HG03342 (cell line): ENCODE measurements around the gene DOCK8.
"Not testable (repeated sequence)": the region's sequence is repeated elsewhere in the genome, so short reads cannot be mapped to it uniquely, and the experiment has no call there.

ENCODE experiments used
- ATAC-seq: cut with Tn5 transposase; IDR thresholded peaks from one replicate; pipeline ENCODE4 v1.9.1; 2021; ENCODE audit warnings: mild to moderate bottlenecking, moderate library complexity; ENCODE audit not compliant: unreplicated experiment

Gene DOCK8

DNA sequence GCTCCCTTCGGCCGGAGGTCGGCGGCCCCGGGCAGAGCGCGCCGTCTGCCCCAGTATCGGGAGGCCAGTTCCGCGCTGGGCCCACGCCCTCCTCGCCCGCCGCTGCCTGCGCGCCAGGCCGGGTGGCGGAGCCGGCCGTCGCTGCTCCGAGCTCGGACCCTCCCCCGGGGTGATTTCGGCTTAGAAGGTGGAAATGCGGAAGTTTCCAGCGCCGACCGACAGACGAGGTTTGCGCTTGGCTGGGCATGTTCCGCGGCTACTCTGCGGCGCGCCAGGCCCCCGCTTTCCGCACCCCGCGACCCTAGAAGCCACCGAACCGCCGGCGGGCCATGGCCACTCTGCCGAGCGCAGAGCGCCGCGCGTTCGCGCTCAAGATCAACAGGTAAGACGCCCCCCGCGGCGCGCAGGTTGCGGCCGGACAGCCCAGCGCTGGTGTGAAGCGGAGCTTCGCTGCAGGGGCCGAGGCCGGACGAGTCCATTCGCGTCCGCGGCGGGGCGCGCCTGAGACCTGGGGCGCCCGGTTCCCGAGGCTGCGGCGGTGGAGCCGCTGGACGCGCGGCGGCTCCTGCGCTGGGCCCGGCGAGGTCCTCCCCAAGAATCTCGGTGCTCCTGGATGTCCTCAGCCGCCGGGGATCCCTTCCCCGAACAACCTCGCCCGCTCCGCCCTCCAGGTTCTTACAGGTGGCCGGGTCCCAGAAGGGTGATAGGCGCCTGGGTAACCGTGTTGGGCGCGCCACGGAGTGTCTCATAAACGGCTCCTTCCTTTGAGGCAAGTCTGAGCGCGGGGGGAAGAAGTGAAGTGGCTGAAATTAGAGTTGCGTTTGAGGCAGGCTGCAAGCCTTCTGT lies at the start of gene DOCK8:
Gene DOCK8 (plus strand): TSS at position 218 of the 846 bp plus-strand sequence. CDS start 112 bp downstream, at position 330.
- peak; percentile 75 for ATAC-seq

DNA sequence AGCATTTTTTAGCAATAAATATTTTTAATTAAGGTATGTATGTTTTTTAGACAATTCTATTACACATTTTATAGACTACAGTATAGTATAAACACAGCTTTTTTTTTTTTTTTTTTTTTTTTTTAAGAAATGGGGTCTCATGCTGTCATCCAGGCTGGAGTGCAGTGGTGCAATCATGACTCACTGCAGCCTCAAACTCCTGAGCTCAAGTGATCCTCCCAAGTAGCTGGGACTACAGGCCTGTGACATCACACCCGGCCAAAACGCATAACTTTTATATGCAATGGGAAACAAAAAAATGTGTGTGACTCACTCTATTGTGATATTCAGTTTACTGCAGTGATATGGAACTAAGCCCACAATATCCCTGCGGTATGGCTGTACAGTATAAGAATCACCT lies 44.9 kb upstream of the DOCK8 start:
- ATAC-seq, result not testable (repeated sequence)

GRCh38 chr9:178140-178825 lies 36.4 kb upstream of the DOCK8 start:
- ATAC-seq, result not testable (repeated sequence)

GRCh38 chr9:178970-179383 lies 35.7 kb upstream of the DOCK8 start, which contains the start of gene ZNG1A:
TSS of gene ZNG1A (minus strand) at chr9:179056. CDS start at chr9:178969, 87 bp downstream.
- not testable (repeated sequence) for ATAC-seq

GRCh38 chr9:199601-200000 lies 15.1 kb upstream of the DOCK8 start:
- ATAC-seq, result not testable (repeated sequence)

GRCh38 chr9:206481-206880 lies 8.2 kb upstream of the DOCK8 start:
- no peak for ATAC-seq

DNA sequence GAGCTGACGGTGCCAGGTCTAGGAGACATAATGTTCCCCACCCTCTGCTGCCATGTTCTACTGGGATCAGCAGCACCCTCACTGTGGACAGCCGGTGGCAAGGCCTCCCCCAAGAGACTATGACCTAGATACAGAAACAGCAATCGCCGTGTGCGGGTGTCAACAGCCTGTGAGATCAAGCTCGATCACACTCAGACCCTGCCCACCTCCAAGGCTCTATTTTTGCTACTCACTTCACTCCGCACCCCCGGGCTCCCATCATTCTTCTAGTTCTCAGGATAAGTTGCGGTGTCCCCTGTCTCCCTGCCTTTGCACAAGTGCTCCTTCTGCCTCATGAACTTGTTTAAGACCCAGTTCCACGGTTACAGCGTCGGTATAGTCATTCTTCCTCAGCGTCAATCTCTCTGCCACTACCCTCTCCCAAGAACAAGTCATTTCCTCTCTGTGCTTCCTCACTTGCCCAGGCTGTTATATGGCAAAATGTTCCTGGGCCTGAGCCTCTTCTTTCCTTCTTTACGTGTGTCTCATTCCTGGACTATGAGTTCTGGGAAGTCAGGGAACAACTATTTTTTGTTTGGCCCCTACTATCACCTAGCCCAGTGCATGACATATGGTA lies 5.4 kb upstream of the DOCK8 start:
- ATAC-seq, result no peak

GRCh38 chr9:211036-211435 lies 3.6 kb upstream of the DOCK8 start:
- ATAC-seq, result no peak

DNA sequence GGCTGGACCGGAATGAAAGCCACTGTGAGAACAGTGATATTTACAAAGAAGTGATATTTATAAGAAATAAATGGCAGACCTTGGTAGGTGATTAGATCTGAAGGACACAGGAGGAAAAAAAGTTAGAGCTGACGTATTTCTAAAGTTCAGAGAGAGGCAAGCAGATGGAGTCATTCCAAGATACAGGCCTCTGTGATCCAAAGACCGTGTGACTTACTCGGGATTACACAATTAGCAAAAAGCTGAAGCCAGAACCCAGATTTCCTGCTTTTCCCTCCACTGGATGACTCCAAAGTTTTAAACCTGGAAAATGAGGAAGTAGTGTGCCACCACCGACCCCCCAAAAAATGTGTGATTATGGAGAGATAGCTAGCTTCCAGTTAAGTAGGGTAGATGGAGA lies 3.1 kb upstream of the DOCK8 start:
- ATAC-seq, result no peak

- ATAC-seq, result no peak
These were observed 2.4 kb upstream of the DOCK8 start for GRCh38 chr9:212297-212696.

DNA sequence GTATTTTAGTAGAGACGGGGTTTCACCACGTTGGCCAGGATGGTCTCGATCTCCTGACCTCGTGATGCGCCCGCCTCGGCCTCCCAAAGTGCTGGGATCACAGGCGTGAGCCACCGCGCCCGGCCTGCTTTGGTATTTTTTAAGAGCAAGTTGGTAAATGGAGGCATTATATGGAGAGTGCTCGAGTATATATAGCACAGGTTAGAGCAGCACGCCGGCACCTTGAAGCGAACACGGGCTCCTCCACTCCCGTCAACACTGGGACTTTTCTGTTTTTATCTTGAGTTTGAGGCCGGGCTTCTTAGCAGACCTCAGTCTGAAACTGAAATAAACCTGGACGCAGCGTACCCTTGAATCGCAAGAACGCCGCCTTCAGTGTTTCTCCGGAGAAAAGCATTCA lies 764 bp upstream of the DOCK8 start:
- ATAC-seq, result not testable (repeated sequence)

- ATAC-seq, result no peak
These were observed 366 bp upstream of the DOCK8 start for GRCh38 chr9:214351-214647.

DNA sequence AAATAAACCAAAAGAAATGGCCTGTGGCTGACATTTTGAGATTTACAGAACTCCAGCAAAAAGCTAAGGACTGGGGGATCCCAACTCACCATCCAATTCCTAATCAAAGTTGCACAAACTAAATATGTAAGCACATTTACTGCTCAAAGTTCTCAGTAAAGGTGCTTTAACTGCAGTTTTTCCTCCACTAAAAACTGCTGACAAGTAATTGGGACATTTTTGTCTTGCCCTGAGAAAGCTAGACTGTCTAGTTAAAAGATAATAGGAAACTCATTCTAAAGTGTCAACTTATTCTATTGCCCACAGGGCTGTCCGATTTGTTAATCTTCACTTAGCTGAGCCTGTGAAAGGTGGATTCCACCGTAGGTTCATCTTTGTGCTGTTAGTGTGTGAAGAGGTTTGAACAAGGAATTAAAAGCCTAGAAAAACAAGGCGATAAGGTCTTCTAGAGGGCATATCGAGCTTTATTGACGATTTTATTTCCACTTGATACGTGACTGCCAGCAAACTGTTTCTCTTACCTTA lies 1.0 kb downstream of the DOCK8 start:
- ATAC-seq, result no peak

DNA sequence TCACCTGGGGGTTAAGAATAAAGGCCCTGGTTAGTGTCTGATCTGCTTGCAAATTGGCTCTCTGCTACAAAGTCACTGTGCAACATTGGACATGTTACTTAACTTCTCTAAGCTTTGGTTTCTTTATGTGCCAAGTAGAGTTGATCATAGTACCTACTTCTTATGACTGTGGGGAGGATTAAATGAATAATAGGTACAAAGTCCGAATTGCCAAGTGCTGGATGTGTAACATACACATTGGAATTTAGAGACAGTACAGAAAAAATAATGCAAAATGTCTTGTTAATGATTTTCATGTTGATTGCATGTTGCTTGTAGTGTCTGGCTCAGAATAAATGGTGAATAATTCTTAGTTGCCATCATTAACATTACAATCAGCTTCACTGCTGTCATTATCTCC lies 2.2 kb downstream of the DOCK8 start:
- ATAC-seq, result no peak

DNA sequence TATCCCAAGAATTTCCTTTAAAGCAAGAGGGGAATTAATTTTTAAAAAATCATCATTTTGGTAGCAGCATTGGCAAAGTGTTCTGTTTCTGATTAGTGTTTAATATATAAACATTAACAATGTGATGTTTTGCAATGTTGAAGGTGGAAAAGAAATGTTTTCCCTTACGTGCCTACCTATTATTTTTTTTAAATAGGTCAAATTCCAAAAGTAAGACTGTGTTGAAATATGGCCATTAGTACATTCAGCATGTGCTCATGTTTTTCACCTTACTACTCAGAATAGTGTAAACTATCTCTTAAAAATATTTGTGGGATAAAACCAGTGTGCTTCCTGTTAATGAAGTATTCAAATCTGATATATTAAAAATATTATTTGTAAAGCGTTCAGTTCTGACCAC lies 3.3 kb downstream of the DOCK8 start:
- ATAC-seq, result no peak

GRCh38 chr9:219036-219435 lies 4.4 kb downstream of the DOCK8 start:
- ATAC-seq, result not testable (repeated sequence)

- ATAC-seq, result no peak
These were observed 5.2 kb downstream of the DOCK8 start for GRCh38 chr9:219670-220365.

DNA sequence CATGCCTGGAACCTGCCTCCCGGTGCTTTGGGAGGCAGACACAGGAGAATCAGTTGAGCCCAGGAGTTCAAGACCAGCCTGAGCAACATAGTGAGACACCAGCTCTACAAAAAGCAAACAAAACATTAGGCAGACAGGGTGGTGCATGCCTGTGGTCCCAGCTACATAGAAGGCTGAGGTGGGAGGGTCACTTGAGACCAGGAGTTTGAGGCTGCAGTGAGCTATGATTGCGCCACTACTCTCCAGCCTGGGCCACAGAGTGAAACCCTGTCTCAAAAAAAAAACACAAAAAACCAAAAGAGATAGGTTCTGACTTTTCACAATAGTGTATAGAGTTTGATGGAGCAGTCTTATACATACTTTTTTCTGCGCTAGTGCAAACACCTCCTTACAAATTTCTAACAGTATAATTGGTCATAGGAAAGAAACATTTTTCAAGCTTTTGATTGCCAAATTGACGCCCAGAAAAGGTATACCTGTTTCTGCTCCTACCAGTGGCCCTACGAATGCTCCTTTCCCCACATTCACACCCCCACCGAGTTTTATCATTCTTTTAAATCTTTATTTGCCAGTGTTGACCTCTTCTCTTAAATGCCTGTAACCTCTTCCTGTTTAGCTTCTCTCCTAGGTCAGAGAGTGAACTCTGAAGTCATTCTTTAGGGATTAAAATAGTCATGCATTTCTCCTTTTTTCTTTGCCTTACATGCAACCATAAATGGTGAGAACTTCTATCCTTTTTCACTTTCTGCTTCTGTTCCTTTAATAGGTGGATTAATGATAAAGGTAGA lies 7.5 kb downstream of the DOCK8 start:
- ATAC-seq, result no peak

- no peak for ATAC-seq
These were observed 8.5 kb downstream of the DOCK8 start for GRCh38 chr9:223152-223551.

DNA sequence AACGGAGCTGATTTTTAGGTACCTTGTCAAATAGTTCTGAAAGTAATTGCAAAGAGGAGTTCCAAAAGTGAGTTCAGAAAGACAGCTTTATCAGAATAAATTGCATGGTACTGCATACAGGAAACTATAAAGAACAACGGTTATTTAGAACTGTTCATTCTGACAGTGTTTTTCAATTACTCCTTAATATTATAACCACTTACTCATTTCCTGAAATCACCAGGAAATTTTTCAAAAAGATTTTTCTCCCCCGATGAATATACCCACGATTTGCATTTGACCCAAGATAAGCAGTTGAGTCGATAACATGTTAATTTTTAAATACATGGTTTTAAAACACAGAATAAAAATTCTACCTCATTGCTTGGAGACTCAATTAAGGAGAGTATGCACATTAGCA lies 9.4 kb downstream of the DOCK8 start:
- ATAC-seq, result no peak
